HG02678 (cell line): ENCODE measurements around the gene TPK1.

Source experiments
- ATAC-seq: cut with Tn5 transposase; IDR thresholded peaks from one replicate; pipeline ENCODE4 v1.9.1; 2021; ENCODE audit warnings: mild to moderate bottlenecking, moderate library complexity; ENCODE audit not compliant: unreplicated experiment

The TPK1 gene

DNA sequence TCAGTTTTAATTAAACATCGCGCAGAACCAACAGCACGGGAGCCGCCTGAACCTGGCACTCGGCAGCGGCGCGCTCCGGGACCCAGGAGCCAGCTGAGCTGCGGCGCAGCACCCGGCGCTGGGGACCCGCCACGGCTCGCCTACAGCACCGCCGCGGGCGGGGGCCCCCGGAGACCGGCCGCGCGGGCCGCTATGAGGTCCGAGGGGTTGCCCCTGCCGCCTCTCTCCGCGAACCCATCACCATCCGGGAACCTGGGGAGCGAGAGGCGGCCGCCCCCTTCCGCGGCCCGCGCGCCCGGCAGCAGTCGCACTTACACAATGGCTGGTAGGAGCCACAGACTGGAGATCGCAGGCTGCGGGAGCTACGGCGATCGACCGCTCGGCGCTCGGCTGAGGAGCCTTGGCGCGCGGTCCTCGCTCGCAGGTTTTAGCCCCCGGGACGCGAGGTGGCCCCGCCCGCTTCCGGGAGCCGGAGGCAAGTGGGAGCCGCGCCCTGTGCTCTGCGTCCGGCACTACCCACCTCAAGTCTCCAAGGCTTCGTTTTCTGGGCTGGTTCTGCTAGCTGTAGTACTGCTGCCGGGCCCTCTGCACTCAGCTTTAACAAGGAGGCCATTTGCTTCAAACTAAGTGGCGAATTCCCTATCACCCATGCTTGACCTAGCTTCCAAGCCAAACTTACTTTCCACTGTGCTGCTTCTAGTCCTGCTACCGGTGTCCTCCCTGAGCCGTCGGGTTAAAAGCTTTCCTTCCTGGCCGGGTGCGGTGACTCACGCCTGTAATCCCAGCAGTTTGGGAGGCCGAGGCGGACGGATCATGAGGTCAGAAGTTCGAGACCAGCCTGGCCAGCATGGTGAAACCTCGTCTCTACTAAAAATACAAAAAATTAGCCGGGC, at the start of gene TPK1:
TPK1 (minus strand) TSS at position 402 of the 893 bp plus-strand sequence. CDS start 451 bp downstream, outside the sequence.
- peak; percentile 85 for ATAC-seq

DNA sequence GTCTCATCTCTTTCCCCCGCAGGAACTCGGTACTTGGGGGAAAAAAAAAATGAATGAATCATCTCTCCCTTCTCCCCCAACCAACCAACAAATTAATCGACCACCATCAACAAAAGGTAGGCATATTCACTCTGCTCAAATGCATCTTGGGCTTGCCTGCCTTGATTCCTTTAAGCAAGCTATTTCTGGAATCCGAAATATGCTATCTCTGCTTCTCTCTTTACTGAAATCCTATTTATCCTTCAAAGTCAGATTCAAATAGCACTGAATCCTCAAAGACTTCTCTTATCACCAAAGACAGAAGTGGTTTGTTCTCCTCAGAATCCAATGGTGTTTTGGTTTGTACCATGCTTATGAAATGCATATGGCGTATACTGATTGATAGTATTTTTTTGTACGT, 49.6 kb upstream of the TPK1 start:
- no peak for ATAC-seq

DNA sequence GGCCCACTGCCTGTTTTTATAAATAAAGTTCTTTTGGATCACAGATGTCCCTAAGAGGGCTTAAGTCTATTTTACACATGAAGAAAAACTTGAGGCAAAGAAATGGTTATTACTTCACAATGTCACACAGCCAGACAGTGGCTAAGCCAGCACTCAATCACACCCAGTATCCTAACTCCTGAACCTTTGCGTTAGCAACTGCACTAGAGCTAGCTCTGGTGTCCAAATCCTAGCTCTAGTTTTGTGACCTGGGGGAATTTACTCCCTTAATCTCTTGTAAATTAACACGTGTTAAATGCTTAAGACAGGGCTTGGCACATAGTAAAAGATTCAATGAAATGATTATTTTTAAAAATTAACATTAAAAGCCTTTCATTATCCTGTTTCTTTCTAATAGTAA, 49.0 kb upstream of the TPK1 start:
- ATAC-seq = no peak

DNA sequence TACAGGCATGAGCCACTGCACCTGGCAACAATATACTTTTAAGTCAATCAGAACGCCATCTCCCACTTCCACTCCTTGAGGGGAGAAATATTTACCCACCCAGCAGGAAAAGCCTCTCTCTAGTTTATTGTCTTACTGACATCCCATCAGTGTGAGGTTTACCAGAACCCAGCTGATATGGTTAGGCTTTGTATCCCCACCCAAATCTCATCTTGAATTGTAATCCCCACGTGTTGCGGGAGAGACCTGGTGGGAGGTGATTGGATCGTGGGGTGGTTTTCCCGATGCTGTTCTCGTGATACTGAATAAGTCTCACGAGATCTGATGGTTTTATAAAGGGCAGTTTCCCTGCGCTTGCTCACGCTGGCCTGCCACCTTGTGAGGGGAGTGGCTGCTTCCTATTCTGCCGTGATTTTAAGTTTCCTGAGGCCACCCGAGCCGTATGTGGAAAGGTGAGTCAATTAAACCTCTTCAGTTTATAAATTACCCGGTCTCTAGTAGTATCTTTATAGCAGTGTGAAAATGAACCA, 37.5 kb upstream of the TPK1 start:
- ATAC-seq = no peak

DNA sequence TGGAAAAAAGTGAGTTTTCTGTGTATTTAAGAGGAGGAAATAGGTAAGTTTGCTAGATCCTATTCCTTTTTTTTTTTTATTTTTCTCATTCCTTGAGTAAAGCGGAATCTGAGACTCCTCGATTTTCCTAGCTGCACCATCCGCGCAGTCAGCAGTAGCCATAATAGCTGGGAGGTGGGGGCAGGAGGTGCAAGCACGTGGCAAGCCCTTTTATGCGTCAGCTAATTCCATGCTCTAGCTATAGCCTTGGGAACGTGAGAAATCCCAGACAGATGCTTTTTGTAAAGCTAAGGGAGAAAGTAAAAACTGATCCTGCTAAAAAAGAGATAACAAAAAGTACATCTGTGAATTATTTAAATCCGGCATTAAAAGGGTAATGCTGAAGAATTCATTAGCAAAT, 33.2 kb upstream of the TPK1 start:
- no peak for ATAC-seq

DNA sequence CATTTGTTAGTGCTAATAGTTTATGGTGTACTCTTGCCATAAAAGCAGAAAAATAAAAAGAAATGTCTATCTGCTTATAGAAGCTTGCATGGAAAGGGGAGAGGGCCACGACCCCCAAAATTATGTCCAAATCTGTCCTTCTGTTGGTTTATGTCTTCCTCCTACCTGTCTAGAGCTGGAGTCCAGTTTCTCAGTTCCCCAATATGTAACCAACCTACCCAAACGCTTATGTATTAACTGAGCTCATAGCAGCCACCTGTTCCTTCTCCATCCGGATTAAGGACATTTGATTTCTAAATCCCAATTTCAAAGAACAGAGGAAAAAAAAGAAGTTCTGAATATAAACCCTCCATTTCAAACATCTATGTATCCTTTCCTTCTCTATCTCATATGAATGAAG, 30.3 kb upstream of the TPK1 start:
- no peak for ATAC-seq

DNA sequence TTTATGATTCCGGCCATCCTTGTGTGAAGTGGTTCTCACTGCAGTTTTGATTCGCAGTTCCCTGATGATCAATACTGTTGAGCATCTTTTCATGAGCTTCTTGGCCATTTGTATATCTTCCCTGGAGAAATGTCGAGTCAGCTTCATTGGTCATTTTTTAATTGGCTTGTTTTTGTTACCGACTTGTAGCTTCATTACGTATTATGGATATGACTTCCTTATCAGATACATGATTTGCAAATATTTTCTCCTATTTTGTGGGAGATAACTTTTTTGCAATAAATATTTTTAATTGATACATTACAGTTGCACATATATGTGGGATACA, 27.4 kb upstream of the TPK1 start:
- no peak for ATAC-seq

DNA sequence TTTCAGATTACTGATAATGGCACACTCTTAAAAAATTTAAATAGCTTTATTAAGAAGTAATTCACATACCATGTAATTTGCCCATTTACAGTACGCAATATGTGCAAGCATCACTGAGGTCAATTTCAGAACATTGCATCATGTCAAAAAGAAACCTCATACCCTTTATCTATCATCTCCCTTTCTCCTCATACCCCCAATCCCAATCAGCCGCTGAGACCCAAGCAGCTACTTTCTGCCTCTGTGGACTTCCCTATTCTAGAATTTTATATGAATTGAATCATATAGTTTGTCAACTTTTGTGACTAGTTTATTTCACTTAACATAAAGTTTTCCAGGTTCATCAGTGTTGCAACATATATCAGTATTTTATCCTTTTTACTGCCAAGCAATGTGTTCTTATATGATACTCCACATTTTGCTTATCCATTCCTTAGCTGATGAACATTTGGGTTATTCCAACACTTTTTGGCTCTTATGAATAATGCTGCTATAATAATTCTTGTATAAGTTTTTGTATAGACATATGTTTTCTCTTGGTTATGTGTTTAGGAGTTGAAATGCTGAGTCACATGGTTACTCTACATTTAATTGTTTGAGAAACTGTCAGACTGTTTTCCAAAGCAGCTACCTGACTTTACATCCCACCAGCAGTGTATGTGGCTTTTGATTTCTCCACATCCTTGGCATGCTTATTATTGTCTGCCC, 26.9 kb upstream of the TPK1 start:
- ATAC-seq = no peak

DNA sequence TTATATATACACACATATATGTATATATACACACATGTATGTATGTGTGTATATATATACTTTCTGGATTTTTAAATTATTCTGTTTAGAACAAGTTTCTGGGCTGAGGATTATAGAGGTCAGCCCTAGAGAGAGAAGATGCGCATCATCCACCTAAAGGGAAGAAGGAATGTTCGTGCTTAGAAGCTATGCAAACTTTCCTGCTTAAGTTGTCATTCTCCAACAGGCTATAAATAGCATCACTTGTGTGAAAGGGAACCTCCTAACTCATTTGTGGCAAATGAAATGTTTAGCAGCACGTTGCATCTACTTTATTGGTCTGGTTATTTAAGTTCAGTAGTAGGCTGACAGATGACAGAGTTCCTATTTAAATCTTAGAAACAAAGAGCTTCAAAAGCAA, 23.9 kb upstream of the TPK1 start:
- no peak for ATAC-seq

DNA sequence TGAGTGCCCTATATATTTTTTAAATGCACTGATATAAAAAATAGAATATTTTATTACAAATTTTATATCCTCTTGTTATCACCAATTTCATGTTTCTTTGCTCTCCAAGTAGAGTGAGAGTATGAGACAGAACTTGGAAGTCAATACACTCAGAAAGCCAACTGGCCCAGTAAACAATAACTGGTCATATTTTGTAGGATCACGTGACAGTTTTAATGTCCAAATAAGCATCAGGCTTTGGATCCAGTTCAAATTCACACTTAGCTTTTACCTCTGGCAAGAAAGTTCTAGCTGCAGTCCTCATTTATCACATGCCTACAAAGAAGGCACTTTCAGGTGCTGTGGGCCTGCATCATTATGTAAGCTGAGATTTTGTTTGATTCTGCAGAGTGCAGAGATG, 21.6 kb upstream of the TPK1 start:
- ATAC-seq = no peak

DNA sequence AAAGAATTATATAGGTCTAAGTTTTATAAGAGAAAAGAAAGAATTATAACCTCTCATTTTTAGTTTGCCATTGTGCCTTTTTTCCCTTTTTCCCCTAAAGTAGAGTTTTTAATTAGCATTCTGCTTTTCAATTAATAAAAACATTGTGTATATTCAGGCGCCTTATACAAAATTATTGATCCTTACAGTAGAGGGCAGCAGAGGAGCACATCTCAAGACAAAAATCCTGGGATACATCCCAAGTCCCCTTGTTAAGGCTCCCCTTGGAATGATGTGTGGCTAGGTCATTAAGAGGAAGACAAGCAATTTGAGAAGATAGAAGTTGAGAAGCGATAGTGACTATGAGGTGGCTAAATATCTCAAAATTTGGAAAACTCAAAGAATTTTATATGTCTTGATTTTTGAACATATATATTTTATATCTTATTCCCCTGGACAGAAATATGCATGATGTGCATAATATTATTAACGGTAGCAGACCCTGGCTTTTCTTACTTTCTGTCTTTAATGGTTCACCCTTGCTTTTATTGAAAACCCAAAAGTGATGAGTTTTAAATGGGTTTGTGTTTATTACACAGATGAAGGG, 19.1 kb upstream of the TPK1 start:
- no peak for ATAC-seq

DNA sequence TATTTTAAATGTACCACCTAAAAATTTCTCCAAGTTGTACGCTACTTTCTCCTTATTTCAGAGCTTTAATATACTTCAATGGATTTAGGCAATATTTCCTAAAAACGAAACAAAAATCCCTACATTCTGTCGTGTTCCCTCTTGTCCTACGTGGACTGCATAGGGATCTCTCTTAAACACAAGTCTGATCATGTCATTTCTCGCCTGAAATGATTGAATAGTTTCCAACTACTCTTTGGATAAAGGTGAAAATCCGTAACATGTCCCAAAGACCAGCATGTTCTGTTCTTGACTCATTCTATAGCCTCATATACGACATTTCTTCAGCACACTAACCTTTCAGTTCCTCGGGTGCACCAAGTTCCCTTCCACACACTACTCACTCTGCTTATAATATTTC, 17.7 kb upstream of the TPK1 start:
- ATAC-seq = no peak

DNA sequence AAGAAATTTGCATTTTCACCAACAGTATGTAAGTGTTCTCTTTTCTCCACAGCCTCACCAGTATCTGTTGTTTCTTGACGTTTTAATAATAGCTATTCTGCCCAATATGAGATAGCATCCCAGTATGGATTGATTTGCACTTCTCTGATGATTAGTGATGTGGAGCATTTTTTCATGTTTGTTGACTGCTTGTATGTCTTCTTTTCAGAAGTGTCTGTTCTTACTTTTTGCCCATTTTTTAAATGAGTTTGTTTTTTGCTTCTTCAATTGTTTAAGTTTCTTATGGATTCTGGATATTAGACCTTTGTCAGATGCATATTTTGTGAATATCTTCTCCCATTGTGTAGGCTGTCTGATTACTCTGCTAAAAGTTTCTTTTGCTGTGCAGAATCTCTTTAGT, 12.2 kb upstream of the TPK1 start:
- ATAC-seq = no peak

DNA sequence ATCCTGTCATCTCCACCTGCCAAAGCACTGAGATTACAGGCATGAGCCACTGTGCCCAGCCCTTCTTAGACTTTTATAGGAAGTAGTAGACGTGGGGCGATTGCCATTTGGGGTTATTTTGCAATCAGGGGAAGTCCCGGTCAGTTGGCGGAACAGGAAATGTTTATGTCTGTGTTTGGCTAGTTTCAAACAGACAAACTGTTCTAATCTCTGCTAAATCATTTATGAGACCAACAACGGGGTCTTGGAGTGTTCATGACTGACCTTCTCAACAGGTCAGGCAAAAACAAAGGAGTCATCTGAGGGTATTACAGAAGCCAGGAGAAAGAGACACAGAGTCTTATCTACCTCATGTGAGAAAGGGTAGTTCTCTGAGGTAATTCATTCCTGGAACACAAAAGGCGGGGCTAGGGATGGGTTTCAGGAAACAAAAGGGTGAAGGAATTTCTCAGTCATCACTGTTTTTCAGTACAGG, 6.6 kb upstream of the TPK1 start:
- peak; percentile 89 for ATAC-seq

DNA sequence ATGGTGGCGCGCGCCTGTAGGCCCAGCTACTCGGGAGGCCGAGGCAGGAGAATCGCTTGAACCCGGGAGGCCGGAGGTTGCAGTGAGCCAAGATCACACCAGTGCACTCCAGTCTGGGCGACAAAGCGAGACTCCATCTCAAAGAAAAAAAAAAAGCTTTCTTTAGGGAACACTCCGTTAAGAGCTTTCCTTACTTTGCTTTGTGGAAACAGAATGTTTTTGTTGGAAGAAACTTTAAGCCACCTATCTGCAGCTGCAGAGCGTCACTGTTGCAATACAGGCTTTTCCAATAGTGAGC, 641 bp upstream of the TPK1 start:
- ATAC-seq = no peak

DNA sequence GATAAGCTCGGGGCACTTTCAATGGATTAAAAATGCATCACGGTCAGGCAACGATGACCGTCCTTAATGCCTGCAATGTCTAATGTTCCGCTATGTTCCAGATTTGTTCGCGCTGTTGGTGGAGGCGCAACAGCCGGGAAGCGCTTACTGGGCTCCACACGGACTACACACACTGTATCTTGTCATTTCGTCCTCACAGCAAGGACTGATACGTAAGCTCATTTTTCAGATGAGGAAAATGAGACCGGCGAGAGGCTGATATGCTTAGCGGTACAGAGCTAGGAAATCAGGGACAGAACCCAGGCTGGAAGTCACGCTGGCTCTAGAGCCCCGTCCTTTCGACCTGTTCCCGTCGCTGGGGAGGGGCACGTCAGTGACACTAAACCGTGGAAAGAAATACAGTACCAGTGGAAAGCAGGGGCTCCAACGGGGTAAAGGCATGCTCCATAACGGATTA, 670 bp downstream of the TPK1 start:
- ATAC-seq = peak; percentile 32

DNA sequence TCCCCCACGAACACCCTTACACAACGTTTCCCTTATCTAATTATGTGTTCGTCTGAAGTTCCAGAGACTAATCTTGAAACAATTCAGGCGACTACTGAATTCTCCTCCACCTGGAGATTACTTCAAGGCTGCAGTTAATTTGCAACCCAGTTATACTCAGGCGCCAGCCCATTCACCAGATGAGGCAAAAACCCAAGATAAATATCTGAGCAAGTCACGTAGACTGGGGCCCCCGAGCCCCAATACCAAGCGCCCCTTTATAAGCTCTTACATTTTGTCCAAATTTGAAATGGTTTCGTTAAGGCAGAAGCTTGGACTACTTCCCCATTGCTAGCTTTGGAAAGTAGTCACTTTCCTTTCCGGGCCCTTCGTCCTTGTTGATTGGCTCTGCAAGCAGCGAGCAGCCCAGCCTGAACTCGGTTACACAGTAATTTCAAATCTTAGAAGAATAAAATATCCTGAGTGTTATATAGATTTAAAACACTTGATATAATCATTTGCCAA, 1.2 kb downstream of the TPK1 start:
- peak; percentile 30 for ATAC-seq

DNA sequence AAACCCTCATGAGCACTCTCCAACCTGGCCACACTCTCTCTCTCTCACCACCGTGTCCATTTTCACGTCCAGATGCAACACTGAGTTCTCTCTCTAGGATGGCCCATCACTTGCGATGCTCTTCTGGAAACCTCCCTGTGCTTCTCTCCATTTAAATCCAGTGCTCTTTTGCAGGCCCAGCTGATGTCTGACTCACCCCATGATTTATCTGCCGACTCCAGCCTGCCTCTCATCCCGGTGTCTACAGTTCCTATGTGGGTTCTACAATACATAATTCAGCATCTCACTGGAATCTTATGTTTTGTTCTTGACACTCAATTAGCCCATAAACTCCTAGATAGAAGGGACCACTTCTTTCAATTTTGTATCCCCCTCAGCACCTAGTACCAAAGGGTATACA, 5.0 kb downstream of the TPK1 start:
- no peak for ATAC-seq

DNA sequence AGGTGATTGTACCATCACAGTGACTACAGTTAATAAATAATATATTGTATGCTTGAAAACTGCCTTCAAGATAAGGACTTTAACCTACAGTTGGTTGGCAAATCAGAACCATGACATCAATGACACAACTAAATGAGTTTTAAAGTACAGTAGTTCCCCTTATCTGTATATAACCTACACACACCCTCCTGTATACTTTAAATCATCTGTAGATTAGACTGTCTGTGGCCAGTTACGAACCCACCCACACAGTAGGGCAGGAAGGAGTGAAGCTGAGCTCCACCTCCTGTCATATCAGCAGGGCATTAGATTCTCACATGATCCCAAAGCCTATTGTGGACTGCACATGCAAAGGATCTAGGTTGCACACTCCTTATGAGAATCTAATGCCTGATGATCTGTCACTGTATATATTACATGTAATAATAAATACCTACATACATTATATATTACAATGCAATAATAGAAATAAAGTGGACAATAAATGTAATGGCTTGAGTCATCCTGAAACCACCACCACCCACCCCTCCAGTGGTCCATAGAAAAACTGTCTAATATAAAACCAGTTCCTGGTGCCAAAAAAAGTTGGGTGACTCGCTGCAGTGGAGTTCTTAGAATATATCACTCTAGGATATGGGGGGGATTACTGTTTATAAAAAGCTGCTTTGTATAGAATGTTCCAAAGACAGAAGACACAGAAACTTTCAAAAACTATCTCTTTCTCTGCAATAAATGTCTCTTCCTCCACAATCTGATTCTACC, 5.6 kb downstream of the TPK1 start:
- ATAC-seq = no peak

DNA sequence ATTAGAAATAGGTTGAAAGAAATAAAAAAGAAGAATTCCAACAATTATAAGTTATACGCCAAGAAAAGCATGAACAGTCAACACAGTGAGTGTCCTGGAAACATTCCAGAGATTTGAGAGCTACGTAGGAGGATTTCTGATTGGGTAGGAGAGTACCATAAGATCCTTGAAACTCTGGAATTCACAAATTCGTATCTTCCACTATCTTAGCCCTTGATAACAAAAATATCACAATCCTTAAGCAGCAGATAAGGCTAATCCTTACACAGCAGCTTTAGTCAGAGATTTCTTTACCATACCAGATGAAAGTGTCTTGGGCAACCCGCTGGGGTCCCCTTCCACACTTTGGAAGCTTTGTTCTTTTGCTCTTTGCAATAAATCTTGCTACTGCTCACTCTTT, 8.2 kb downstream of the TPK1 start:
- no peak for ATAC-seq

DNA sequence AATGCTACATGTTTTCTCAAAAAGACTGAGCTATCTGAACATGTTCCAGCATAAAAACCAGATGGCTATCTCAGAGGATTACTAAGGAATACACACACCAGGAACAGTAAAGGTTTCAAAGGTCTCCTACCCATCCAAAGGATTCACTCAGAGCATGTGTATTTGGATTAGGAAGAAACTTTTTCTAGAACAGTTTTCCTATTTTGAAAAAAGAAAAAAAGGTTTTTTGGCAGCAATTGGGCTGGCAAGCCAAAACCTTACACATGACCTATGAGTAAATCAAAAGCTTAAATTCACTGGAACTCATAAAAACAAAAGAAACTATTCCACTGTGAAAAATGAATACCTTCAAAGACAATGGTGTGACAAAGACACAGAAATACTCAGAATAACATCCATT, 9.6 kb downstream of the TPK1 start:
- ATAC-seq = no peak
